CD4-positive, alpha-beta T cell treated with Interleukin-17A for 1 hour (primary cell): ENCODE results near the gene E2F1.

Experiments
- DNase-seq: peaks from one replicate; pipeline ENCODE4 v3.0.0-alpha.2; 2020

E2F1 gene

DNA sequence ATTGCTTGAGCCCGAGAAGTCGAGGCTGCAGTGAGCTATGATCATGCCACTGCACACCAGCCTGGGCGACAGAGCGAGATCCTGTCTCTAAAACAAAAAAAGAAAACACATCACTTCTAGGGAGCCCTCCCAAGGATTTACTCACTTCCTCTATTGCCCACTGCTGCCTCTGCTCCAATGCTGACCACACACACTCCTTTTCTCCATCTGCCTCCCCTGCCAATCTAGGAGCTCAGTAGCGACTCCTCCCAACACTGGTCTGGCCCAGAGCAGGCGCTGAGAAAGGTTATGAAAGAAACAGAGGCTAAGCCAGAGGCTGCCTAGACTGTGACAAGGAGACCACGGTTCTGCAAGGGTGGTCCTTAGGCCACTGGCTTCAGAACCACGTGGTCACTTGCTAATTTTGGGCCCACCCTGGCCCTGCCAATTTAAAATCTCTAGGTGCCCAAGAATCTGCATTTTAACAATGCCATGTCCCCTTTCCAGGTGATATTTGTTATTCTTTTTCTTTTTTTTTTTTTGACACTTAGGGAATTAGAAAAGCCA, 1.3 kb upstream of the E2F1 start:
- no peak for DNase-seq

DNA sequence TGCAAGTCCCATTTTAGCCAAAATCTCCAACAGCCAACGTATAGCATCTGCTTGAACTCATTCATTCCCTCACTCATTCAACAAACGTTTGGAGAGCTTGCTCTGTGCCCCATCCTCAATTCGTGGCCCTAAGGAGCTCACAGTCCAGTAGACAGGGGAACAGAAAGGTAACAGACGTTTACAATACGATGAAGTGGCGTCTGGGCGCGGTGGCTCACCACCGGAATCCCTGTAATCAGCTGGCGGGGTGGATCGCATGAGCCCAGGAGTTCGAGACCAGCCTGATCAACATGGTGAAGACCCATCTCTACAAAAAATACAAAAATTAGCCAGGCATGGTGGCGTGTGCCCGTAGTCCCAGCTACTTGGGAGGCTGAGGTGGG, 790 bp upstream of the E2F1 start:
- no peak for DNase-seq

DNA sequence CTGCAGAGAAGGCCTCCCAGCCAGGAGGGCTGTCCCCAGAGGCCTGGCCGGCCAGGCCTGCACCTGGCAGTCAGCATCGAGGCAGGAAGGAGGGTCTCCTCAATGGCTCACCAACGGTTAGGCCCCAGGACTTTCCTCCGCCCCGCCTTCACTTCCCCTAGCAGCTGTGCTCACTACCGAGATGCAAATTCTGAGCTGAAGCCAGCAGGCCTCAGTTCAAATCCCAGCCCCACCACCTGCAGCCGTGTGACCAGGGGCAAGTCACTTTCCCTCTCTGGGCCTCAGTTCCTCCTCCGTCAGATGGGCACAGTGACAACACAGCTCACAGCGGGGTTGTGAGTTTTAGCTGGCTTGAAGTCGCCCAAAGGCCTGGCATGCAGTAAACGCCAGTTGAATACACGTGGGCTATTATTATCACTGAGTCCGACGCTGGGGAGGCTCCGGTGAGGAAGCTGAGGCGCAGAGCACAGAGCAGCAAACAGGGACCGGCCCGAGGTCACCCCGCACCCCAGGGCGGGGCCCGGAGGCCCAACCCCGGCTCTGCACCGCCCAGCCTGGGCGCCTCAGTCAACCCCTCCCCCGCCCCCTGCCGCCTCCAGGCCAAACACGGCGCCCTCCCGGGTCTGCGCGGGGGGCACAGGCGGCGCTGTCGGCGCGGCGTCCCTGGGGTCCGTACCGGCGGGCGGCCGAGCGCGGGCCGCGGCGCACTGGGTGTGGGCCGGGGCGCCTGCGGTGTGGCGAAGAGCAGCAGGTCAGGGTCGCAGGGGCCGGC, 671 bp downstream of the E2F1 start:
- peak; percentile 37 for DNase-seq

DNA sequence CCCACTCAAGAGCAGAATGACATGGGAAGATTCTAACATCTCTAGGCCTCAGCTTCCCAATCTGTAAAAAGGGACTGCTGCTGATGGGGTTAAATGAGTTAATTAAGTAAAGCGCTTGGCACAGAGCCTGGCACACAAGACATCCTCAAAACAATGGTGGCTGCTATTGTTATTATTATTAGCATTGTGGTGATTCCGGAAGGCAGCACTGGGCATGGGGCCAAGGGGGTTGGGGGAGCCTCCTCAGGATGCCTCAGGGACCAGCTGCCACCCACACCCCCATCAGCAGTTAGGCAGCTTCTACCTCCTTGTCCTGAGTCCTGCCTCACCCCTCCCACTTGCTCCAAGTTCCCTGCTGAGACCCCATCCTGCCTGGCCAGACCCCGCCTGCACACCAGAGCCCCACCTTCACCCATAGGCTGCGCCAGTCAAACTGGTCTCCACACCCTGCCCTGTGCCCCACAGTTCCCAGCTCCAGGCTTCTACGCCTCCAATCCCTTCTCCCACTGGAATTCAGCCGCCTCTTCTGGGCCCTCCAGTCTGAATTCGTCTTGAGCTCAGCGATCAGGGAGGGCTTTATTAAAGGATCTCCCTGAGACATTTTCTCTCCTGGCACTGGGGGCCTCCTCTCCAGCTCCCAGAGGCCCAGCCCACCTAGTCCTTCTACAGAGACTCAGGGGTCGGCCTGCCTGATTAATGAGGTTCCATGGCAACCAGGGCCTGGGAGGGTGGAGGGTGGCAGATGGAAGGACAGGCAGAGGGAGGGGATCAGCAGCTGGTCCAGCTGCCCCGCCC, 1.5 kb downstream of the E2F1 start:
- DNase-seq, result no peak

DNA sequence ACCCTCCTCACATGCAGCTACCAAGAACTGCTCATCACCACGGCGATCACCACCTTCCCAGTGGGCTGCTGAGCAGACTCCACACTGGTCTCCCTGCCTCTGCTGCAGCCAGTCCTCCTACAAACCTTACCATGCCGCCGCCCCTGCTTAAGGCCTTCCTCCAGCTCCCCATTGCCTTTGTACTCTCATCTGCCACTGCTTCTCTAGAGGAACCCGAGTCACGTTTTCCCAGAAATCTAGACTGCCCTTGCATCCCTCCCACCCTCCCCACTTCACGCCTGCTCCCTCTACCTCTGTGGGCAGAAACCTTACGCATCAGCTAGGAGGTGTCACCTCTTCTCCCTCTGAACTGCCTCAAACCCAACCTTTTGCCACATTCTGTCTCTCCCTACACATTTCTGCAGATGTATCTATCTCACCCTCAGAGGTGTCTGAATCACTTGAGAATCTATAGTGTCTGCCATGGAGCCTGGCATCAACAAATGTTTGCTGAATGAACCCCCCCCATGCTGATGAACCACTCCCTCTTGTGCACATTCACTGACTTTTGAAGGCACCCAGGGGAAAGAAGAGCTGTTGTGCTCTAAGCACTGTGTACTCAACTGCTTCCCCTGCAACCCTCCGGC, 4.3 kb downstream of the E2F1 start:
- DNase-seq, result no peak

DNA sequence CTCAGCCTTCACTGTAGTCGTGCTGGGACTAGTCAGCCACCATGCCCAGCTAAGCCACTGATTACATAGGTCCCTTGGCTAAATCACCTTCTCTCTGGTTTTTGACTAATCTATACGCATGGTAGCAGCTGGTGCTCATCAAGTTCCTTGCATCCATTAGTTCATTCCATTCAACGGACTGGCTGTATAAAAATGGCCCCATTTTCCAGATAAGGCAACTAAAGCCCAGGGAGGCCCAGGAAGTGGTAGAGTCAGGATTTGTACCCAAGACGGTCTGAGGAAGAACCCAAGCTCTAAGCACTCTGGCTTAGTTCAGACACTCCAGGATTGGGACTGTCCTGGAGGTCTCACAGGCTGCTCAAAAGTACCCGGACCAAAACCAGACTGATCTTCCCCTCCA, 4.9 kb downstream of the E2F1 start:
- no peak for DNase-seq

DNA sequence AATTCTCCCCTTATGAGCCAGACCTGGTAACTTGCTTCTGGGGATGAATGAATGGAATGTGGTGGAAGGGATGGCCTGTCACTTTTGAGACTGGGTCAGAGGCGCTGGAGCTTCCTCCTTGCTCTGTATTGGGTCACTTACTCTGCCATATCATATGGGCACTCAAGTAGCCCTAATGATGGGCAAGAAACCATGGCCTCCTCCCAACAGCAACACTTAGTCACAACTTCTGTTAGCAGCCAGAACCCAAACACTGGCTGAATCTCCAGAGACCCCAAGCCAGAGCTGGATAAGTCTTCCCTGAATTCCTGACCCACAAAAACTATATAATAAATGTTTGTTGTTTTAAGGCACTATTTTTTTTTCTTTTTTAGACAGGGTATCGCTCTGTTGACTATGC, 5.5 kb downstream of the E2F1 start:
- no peak for DNase-seq

DNA sequence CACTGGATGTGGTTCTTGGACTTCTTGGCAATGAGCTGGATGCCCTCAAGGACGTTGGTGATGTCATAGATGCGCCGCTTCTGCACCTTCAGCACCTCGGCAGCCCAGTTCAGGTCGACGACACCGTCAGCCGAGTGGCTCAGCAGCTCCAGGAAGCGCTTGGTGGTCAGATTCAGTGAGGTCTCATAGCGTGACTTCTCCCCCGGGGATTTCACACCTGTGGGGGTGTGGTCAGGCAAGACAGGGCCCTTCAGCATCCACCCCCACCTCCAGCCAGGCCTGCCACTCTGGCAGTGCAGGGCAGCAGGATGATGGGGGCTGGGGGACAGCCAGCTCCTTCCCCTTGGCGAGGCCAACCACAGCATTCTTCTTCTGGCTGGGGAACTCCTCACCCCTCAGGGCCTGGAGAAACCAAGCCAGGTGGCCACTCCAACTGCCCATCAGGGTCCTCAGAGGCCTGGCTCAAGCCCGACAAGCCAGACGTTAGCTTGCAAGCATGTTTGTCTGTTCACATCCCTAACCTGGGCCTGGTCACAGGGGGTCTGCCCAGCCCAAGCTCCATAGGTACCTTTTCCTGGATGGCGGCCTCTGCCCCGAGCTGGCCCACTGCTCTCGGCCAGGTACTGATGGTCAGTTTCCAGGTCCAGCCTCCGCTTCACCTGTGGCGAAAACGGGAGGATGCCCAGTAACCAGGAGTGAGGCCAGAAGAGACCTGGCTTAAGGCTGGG, 6.3 kb downstream of the E2F1 start:
- peak; percentile 69 for DNase-seq

DNA sequence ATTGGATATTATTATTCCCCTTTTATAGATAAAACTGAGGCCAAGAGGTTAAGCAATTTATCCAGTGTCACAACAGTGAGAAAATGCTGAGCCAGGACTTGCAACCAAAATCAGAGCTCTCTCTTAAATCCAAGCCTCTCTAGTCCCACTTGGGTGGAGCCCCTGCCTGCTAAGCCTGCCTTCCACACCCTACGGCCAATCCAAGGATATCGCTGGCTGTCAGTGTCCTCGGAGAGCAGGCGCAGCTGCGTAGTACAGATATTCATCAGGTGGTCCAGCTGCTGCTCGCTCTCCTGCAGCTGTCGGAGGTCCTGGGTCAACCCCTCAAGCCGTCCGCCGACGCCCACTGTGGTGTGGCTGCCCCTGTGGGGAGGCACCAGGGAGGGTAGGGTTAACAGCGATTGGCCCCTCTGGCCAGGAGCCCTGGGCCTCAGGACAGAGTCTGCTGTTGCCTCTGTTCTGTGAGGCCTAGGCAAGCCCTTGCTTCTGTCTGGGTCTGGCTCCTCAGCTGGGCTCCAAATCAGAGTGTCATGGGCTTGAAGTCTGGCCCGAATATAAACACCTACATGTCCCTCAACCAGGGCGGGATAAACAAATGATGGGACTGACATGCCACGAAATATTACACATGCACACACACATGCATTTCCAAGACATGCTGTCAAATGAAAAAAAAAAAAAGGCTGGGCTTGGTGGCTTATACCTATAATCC, 8.0 kb downstream of the E2F1 start:
- no peak for DNase-seq

DNA sequence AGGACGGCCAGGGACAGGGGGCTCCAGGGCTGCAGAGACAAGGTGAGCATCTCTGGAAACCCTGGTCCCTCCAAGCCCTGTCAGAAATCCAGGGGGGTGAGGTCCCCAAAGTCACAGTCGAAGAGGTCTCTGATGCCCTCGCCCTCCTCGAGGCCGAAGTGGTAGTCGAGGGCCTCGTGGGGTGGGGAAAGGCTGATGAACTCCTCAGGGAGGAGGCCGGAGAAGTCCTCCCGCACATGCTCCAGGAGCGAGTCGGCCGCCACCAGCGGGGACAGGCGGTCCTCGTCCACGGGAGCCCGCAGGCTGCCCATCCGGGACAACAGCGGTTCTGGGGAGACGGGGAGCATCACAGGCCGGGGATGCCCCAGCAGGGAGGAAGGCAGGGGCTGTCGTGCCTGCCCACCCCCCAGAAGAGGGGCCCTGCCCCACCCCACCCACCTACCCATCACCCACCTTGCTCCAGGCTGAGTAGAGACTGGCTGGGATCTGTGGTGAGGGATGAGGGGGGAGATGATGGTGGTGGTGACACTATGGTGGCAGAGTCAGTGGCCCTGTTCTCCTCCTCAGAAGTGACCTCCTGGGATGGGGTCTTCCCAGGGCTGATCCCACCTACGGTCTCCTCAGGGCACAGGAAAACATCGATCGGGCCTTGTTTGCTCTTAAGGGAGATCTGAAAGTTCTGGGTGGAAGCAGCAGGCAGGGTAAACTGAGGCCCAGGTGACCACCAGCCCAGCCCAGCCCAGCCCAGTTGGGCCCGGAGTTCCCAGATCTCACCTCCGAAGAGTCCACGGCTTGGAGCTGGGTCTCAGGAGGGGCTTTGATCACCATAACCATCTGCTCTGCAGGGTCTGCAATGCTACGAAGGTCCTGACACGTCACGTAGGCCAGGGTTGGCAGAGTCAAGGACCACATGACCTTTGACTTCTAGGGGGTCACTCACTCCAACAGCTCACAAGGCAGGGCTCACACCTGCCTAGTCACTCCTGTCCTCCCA, 9.2 kb downstream of the E2F1 start:
- no peak for DNase-seq

DNA sequence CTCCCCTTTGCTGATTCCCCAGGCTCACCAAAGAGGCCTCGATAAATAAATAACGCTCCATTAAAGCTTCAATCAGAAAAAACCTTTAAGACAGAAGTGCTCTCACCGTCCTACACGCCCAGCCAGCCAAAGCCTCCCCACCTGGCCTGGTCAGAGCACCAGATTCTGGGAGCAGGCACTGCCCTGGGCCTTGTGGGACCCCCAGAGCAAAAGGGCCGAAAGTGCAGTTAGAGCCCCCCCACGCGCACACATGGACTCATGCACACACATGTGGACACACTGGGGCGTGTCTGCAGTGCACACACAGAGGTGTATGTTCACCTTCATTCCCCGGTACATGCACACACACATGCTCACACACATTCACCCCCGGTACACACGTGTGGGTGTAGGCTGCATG, 10.1 kb downstream of the E2F1 start:
- no peak for DNase-seq

DNA sequence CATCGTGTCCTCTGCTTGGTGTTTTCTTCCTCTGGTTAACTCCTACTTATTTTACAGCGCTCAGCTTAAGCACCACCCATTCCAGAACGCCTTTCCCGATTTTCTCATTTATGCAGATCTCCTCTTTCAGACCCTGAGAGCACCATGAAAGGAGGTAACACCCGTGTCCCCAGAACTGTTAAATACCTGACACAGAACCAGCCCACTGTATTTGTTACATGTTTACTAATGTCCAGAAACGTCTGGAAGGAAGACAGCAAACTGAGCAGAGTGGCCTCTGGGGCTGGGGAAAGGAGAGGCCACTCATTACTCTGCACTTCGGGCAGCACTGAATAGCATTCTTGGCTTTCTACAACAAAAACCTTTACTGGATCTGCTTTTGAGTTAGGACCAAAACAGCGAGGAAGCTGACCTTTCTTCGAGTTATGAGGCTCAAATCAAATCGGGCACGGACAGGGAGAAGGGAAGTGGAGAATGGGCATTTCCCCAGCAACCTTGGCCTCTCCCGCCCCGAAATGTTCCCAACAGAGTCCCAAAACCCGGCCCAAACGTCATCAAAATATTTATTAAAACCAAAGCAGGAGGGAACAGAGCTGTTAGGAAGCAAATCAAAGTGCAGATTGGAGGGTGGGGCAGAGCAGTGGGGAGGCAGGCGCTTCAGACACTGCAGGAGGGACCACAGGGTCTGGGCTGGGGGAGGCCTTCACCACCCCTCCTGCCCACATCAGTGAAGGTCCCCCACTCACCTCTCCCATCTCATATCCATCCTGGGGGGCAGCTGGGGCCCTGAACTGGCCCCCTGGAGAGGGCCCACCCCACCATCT, 10.8 kb downstream of the E2F1 start:
- no peak for DNase-seq

DNA sequence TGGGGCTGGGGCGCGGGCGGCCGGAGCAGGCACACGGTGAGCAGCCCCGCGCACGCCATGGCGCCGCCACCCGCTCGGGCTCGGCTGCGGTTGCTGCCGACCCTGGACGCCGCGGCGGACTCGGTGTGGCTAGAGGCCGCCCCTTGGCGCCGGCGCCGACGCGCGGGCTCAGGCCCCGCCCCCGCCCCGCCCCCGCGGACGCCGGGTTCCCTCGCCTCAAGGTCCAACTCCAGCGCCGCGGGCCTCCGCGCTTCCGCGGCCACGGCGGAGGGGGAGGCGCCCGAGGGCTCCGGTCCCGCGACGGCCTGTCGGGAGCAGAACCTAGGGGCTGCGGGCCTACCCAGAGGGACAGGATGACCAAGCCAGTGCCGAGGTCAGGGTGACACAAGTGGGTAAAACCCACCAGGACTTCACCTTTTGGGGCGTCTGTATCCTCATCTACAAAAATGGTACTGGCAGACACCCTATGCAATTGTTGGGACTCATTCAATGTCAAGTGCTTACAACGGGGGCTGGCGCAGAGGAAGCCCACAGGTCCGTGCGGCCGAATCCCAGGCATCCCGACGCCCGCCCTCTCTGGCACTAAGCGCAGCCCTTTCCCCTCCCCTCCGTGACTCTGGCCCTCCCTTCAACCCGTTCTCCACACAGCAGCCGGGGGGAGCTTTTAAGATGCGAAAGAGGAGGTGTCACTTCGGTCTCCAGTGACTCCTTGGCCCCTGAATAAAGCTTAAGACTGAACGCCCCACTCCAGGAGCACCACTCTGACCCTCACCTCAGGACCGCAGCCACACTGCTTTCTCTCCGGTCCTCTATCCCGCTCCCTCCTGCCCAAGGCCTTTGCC, 11.7 kb downstream of the E2F1 start, which contains the start of gene NECAB3:
Gene NECAB3, minus strand, starts transcription at position 135 of the 842 bp plus-strand sequence. Its CDS starts 76 bp downstream, at position 59.
- peak; percentile 67 for DNase-seq

DNA sequence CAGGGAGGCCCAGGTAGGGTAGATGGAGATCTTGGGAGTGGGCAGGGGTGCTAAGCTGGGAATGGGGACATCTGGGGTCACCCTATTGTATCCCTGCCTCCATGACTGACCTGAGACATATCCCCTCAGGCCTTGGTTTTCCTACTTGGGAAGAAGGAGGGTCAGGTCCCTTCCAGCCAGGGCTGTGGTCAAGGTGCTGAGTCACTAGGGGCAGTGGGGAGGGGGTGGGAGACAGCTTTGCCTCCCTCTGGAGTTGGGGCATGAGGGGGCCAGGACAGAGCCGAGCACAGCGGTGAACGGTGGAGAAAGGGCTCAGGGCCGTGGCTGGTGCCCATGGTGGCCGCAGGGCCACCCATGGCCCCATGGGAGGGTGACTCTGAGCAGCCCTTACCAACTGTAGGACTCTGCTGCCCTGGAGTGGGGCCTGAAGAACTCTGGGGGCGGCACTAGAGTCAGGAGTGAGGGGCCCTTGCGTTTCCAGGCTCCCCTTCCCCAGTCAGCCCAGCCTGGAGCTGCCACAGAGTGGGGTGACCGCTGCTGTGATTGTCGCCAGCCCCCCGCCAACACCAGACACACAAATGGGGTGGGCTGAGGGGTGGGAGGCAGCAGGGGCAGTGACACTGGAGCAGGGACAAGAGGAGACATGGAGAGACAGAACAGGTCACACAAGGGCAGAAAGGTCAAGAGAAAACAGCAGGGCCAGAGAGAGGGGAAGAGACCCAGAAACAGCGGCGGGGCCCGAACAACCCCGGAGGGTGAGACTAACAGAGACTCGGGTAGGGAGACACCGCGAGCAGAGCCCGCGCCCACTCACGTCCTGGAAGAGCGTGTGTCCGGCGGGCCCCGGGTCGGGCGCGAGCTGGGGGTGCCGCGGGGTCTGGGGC, 12.5 kb downstream of the E2F1 start:
- DNase-seq, result no peak

DNA sequence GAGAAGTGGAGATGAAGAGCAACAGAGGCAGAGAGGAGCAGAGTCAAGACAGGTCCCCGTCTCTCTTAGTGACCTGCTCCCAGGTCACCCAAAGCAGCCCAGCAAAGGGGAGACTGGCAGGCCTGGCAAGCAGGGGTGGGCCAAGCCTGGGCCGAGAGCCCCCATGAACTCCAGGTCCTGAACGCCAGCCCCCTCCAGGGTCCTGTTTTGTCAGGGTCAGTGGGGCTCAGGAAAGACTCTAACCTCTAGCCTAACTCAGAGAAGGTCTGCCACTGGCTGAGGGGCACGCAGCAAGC, 13.1 kb downstream of the E2F1 start:
- no peak for DNase-seq

DNA sequence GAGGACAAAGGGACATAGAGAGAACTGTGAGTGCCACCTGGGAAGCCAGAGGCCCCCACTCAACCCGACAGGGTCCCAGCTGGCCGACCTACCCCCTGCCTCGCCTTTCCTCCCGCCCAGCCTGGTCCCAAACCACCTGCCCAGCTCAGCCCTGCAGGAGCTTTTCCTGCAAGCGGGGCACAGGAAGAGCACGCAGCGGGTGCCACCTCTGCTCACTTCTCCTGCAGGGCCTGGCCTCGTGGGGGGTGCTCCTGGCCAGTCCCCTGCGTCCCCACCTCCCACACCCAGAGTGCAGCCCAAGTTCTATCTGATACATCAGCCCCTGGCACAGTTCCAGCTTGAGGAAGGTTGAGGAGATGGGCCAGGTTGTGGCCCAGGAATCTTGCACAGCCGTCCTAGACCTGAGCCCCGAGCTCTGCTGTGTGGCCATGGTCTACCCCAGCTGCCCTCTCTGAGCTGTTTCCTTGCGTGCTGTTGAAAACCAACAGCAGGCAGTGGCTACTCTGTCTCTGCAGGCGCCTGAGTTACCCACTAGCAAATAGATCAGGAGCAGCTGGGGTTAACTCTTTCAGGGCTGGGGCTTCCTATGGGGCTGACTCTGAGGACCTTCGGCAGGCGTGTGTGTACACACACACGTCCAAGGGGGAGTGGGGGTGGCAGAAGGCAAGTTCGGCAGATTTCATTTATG, 13.6 kb downstream of the E2F1 start:
- DNase-seq, result no peak

DNA sequence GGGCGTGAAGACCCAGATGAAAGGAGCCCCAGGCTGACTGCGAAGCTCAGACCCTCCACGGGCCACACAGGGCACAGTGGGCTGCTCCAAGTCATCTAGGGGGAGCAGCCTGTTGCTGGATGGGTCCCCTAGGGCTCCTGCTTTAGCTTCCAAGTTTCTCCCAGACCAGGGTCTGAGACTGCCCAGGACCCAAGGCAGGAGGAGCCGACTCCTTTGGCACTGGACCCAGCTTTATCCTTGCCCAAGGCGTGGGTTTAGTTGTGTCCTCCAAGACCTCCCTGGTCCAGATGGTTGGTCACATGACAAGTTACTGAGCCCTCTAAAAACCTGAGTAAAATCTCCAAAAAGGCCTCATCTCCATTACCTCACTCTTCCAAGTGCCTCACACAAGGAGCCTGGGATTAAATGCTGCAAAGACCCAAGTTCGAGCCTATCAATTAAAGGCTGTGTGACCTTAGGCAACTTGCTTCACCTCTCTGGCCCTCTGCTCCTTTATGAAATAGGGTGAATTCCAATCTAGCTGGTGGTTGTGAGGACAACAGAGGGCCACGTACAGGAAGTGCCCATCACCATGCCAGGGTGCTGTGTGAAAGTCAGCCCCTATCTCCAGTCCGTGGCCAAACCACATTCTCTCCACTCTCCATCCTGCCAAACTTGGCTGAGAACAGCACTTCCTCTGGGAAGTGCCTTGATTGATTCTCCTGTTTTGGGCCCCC, 14.5 kb downstream of the E2F1 start:
- no peak for DNase-seq
